HG02623 (cell line): ENCODE measurements around the gene PHF20.
"Not testable (repeated sequence)": the region's sequence is repeated elsewhere in the genome, so short reads cannot be mapped to it uniquely, and the experiment has no call there.

Experiments used
- ATAC-seq: cut with Tn5 transposase; IDR thresholded peaks from one replicate; pipeline ENCODE4 v1.9.1; 2021; ENCODE audit warnings: moderate library complexity; ENCODE audit not compliant: unreplicated experiment

The PHF20 gene

GRCh38 chr20:35967979-35968640 is 196.3 kb downstream of the PHF20 start, which contains the start of gene CNBD2:
Gene CNBD2, plus strand, starts transcription at chr20:35968590. Its CDS starts 173 bp downstream, at chr20:35968763.
- no peak for ATAC-seq

GRCh38 chr20:35968930-35969329 is 197.1 kb downstream of the PHF20 start:
- ATAC-seq: no peak

DNA sequence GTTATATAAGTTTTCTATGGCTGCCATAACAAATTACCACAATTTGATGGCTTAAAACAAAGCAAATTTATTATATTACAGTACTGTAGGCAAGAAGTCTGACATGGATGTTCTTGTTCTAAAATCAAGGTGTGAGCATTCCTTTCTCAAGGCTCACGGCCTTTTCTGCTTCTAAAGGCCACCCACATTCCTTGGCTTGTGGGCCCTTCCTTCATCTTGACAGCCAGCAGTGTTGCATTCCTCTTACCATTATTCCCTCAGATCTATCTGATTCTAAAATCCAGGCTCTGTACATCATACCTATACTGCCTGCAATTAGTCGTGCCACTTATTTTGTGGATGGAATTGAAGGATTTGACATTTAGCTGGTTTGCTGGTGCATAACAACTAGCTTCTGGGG is 200.2 kb downstream of the PHF20 start:
- no peak for ATAC-seq

DNA sequence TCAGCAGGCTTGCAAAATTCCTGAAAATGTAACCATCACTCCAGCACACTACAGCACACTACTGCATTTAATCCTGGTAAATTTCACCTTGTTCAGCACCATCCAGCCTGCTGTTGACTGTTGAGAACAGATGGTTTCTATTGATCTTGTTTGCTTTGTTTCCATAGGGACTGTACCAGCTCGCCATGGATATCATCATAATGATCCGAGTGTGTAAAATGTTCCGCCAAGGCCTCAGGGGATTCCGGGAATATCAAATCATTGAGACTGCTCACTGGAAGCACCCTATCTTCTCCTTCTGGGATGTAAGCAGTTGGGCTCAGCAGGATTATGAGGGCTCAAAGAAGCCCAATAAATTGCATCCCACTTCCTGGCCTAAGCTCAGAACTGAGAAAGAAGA is 200.6 kb downstream of the PHF20 start:
- no peak for ATAC-seq

GRCh38 chr20:35974256-35974655 is 202.4 kb downstream of the PHF20 start:
- no peak for ATAC-seq

DNA sequence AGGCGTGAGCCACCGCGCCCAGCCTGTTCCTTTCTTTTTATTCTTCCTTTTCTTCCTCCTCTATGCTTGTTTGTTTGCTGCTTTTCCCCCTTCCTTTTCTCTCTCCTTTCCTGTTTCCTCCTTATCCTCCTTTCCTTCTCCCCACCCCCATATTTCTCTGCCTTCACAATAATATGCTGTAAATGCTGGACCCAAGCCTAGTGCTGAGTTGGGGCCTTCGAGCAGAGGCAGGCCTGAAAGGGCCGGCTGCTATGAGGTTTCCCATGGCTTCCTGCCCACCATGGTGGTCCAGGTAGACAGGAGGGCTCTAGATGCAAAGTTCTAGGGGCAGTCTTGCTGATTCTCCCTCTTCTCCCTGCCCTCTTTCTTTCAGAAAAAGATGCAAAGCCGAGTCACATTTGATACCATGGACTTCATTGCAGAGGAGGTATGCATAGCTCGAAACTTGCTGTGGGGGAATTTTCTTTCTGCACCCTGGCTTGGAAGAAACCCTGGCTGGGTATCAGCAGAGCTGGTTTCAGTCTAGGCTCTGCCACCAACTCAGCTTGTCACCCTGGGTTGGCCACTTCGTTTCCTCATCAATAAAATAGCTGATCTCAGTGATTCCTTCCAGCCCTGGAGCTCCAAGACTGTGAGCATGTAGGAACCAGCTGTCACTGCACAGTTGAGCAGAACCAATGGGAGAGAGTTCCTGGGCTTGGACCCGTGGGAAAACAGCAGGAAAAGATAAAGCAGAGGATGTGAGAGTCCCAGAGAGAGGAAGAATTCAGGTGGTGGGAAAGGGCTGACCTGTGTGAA is 204.0 kb downstream of the PHF20 start:
- ATAC-seq: no peak

- no peak for ATAC-seq
Observed at GRCh38 chr20:35978041-35978513, 206.3 kb downstream of the PHF20 start.

GRCh38 chr20:35979544-35979943 is 207.7 kb downstream of the PHF20 start:
- ATAC-seq: no peak

DNA sequence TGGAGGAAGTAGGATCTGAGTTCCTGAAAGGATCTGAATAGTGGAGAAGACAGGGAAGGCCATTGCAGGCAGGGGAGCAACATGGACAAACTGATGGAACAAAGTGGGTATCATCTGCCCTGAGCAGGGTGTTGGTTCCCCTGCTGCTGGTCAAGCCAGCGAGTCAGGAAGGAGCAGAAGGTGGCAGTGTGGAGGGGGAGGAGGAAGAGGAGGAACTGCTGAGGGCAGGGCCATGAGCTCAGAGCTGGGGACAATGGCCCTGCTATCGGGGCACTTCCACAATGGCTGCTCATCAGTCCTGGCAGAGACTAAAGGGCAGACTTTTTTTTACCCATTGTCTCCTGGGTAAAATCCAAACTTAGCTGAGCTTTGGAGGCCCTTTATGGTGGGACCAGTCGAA is 210.2 kb downstream of the PHF20 start:
- no peak for ATAC-seq

DNA sequence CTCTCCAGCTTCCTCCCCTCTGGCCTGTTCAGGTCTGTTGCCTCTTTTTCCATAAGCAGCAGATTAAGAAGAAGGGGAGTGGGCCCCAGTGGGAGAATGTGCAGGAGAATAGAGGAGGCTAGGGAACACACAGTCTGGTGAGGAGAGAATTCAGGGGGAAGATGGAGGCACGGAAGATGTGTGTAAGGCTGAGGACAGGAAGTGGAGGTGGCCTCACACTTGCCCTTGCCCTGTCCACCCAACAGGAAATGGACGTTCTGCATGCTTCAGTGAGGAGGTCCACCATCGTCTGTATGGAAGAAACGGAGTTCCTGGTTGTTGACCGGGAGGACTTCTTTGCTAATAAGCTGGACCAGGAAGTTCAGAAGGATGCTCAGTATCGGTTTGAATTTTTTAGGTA is 212.6 kb downstream of the PHF20 start:
- ATAC-seq: no peak

GRCh38 chr20:35985806-35986205 is 214.0 kb downstream of the PHF20 start:
- ATAC-seq: no peak

DNA sequence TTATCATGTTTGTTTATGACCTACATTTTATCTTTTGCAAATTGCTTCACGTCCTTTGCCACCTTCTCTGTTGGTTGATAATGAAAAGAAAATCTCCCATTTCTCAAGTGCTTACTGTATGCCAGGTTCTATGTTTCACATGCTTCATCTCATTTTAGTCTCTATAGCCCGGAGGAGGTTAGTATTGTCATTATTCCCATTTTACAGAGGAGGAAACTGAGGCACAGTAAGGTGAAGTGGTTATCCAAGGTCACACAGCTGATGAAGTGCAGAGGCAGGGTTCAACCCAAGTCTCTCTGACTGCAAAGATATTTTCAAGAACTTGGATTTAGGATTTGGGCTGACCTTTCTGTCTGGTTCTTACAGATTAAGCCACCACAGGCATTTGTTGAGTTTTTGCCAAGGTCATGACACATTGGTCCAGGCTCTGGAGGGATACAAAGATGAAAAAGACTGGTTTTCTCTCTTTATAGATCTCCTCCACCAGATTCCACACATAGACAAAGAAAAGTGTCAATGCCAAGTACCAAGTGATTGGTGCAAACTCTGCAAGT is 217.2 kb downstream of the PHF20 start:
- no peak for ATAC-seq

- ATAC-seq: no peak
Observed at GRCh38 chr20:35991142-35991771, 219.4 kb downstream of the PHF20 start.

DNA sequence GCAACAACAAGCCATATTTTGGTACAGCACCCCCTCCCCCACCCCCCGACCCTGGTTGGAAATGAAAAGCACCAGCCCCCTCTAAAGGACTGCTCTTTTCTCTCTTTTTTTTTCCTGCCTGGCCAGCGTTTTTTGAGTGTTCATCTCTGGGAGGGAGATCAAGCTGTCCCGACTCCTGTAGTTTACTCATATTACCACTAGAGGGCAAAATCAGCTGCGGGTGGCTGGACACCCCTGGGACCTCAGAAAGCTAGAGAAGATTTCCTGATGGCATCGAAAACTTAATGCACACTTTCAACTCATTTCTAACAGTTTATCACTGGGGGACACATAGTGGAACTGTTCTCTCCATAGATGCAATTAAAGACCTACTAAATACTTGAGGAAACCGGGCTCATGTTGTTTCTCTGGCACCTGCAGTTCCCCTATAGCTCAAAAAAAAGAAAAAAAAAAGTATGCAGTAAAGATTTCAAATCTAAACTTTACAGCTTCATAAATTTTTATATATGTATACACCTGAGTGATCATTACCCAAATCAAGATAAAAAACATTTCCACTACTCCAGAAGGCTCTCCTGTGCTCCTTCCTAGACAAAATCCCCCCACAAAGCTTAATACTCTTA is 221.0 kb downstream of the PHF20 start:
- ATAC-seq: no peak

DNA sequence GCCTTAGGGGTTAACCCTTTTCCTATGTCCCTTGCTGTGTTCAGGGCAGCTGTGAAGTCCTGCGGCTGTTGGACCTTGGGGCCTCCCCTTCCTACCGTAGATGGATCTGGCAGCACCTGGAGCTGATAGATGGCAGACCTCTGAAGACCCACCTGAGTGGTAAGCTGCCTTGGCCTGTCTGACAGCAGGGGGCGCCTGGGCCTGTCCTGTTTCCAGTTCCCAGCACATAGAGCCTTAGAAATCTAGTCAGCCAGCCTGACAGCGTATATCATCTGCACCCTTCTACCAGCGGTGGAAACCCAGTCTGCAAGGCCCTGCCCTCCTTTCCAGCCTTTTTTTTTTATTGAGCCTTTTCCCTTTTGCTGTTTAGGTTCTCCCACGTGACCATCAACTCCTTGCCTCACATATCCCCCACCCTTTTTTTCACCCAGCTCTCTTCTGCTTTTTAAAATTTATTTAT is 223.2 kb downstream of the PHF20 start:
- ATAC-seq: no peak

- ATAC-seq: not testable (repeated sequence)
Observed at GRCh38 chr20:35996492-35996891, 224.7 kb downstream of the PHF20 start.
